ENCODE measurements around the gene FCN3. TPM values are rescaled to one million over a fixed set of nuclear protein-coding genes. Genes with fewer than 3 reads are reported as not detected.

The FCN3 gene
- total and polyA plus RNA-seq, 2 experiments from 2014 or later: not detected

DNA sequence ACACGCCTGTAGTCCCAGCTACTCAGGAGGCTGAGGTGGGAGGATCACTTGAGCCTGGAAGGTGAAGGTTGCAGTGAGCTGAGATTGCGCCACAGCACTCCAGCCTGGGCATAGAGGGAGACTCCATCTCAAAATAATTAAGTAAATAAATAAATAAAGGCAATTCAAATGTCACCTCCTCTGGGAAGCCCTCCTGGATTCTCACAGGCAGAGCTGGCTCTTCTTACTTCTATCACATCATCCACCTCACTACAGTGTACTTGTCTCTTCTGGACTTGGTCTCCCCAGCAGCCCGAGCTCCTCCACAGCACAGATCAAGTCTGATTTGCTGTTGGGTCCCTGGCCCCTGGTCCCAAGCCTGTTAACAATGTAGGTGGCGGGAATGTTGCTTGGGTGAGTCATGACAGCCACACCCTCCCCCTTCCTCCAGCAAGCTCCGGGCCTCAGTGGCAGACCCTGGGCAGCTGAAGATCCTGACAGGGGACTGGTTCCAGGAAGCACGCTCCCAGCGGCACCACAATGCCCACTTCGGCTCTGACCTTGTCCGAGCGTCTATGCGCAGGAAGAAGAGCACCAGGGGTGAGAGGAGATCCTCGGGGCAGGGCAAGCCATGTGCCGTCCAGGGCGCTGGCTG, 27.5 kb downstream of the FCN3 start:
- H3K36me3 ChIP-seq (replicated peaks; ENCODE audit: insufficient read depth, low read depth): no peaks in the 10 kb centered on the region
- H4K20me1 ChIP-seq (ENCODE audit: insufficient read depth, poor library complexity, severe bottlenecking): no peaks in the 10 kb centered on the region
- H3K27me3 ChIP-seq: no peaks in the 10 kb centered on the region
- H3K79me2 ChIP-seq: no peaks in the 10 kb centered on the region
- no peak overlapping the region for H2AFZ ChIP-seq
- peak; percentile 40 for DNase-seq (ENCODE audit: low spot score)
- 84% methylated on average over 13 of the region's 14 CpGs for WGBS (ENCODE audit: low lambda C conversion rate, missing lambda C conversion rate)
- peaks cover 43% of the 10 kb centered on the region for H3K4me1 ChIP-seq (ENCODE audit: insufficient read depth)
- no peak overlapping the region for H3K27ac ChIP-seq
- H3K9me2 ChIP-seq (replicated peaks; ENCODE audit: insufficient read depth): no peaks in the 10 kb centered on the region
- H3K4me2 ChIP-seq: no peak overlapping the region
- H3K9me3 ChIP-seq (ENCODE audit: low read depth): no peaks in the 10 kb centered on the region
- H3K4me3 ChIP-seq: no peak overlapping the region
- TF ChIP-seq EZH2phosphoT487 (IDR thresholded peaks at IDR 0.05; ENCODE audit: low read depth, severe bottlenecking, unreplicated experiment): no peak
- TF ChIP-seq, protein P1, sequence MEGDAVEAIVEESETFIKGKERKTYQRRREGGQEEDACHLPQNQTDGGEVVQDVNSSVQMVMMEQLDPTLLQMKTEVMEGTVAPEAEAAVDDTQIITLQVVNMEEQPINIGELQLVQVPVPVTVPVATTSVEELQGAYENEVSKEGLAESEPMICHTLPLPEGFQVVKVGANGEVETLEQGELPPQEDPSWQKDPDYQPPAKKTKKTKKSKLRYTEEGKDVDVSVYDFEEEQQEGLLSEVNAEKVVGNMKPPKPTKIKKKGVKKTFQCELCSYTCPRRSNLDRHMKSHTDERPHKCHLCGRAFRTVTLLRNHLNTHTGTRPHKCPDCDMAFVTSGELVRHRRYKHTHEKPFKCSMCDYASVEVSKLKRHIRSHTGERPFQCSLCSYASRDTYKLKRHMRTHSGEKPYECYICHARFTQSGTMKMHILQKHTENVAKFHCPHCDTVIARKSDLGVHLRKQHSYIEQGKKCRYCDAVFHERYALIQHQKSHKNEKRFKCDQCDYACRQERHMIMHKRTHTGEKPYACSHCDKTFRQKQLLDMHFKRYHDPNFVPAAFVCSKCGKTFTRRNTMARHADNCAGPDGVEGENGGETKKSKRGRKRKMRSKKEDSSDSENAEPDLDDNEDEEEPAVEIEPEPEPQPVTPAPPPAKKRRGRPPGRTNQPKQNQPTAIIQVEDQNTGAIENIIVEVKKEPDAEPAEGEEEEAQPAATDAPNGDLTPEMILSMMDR (IDR thresholded peaks at IDR 0.05; ENCODE audit: poor library complexity): no peak
- TF ChIP-seq EZH2 (IDR thresholded peaks at IDR 0.05; ENCODE audit: borderline replicate concordance): no peak

DNA sequence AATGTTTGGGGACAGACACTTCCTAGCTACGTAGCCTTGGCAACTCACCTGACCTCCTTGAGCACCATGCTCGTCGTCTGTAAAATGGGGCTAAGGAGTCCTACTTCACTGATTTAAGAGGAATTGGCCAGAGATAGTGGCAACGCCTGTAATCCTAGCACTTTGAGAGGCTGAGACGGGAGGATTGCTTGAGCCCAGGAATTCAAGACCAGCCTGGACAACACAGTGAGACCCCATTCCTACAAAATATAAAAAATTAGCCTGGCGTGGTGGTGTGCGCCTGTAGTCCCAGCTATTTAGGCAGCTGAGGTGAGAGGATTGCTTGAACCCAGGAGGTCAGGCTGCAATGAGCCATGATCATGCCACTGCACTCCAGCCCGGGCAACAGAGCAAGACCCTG, 28.3 kb downstream of the FCN3 start:
- Histone ChIP-seq H3K9me3 (ENCODE audit: low read depth) (no peaks in the 10 kb centered on the region), H3K4me2 (no peak overlapping the region), H3K79me2 (no peaks in the 10 kb centered on the region), H3K9me2 (replicated peaks; ENCODE audit: insufficient read depth) (no peaks in the 10 kb centered on the region), H3K27me3 (no peaks in the 10 kb centered on the region), H3K36me3 (replicated peaks; ENCODE audit: insufficient read depth, low read depth) (no peaks in the 10 kb centered on the region), H4K20me1 (ENCODE audit: insufficient read depth, poor library complexity, severe bottlenecking) (no peaks in the 10 kb centered on the region), H3K27ac (no peak overlapping the region), H2AFZ (no peak overlapping the region), H3K4me1 (ENCODE audit: insufficient read depth) (peaks cover 41% of the 10 kb centered on the region), H3K4me3 (no peak overlapping the region)
- no peak for TF ChIP-seq EZH2 (IDR thresholded peaks at IDR 0.05; ENCODE audit: borderline replicate concordance)
- TF ChIP-seq, protein P1 (IDR thresholded peaks at IDR 0.05; ENCODE audit: poor library complexity): no peak
- no peak for TF ChIP-seq EZH2phosphoT487 (IDR thresholded peaks at IDR 0.05; ENCODE audit: low read depth, severe bottlenecking, unreplicated experiment)
- DNase-seq (ENCODE audit: low spot score): no peak
- WGBS (ENCODE audit: low lambda C conversion rate, missing lambda C conversion rate): 96% methylated on average over 8 of the region's 8 CpGs

GRCh38 chr1:27345272-27345671, 29.4 kb downstream of the FCN3 start:
- DNase-seq (ENCODE audit: low spot score): no peak
- Histone ChIP-seq H3K27ac (no peak overlapping the region), H3K79me2 (no peaks in the 10 kb centered on the region), H4K20me1 (ENCODE audit: insufficient read depth, poor library complexity, severe bottlenecking) (no peaks in the 10 kb centered on the region), H3K4me3 (no peak overlapping the region), H3K4me1 (ENCODE audit: insufficient read depth) (peaks cover 30% of the 10 kb centered on the region), H3K9me3 (ENCODE audit: low read depth) (no peaks in the 10 kb centered on the region), H3K9me2 (replicated peaks; ENCODE audit: insufficient read depth) (no peaks in the 10 kb centered on the region), H3K27me3 (no peaks in the 10 kb centered on the region), H2AFZ (no peak overlapping the region), H3K36me3 (replicated peaks; ENCODE audit: insufficient read depth, low read depth) (no peaks in the 10 kb centered on the region), H3K4me2 (no peak overlapping the region)
- TF ChIP-seq EZH2 (IDR thresholded peaks at IDR 0.05; ENCODE audit: borderline replicate concordance) (no peak), EZH2phosphoT487 (IDR thresholded peaks at IDR 0.05; ENCODE audit: low read depth, severe bottlenecking, unreplicated experiment) (no peak)
- TF ChIP-seq, protein P1 (IDR thresholded peaks at IDR 0.05; ENCODE audit: poor library complexity): no peak
- 98% methylated on average over 12 of the region's 12 CpGs for WGBS (ENCODE audit: low lambda C conversion rate, missing lambda C conversion rate)

Measured in hepatocyte (in vitro differentiated cells).